HUES48 (cell line): ENCODE results near the gene RGS21.

ENCODE experiments used
- H3K27ac ChIP-seq: one replicate; pipeline ENCODE4 v1.7.0; 2013; ENCODE audit warnings: low read depth, low read length, inconsistent platforms
- H3K27me3 ChIP-seq: 2 replicates; pipeline ENCODE4 v1.6.1; 2013; ENCODE audit warnings: mild to moderate bottlenecking, low read length; ENCODE audit not compliant: control insufficient read depth, insufficient read depth
- H3K36me3 ChIP-seq: 2 replicates; pipeline ENCODE4 v1.6.1; 2013; ENCODE audit warnings: low read length; ENCODE audit not compliant: control insufficient read depth, insufficient read depth
- H3K4me1 ChIP-seq: 2 replicates; pipeline ENCODE4 v1.6.1; 2013; ENCODE audit warnings: mild to moderate bottlenecking, low read length; ENCODE audit not compliant: control insufficient read depth, insufficient read depth
- H3K4me3 ChIP-seq: 2 replicates; pipeline ENCODE4 v1.5.1; 2013; ENCODE audit warnings: mild to moderate bottlenecking, low read depth, low read length
- H3K9ac ChIP-seq: 2 replicates; pipeline ENCODE4 v1.6.1; 2013; ENCODE audit warnings: mild to moderate bottlenecking, low read depth, low read length, moderate library complexity
- H3K9me3 ChIP-seq: 2 replicates; pipeline ENCODE4 v1.6.1; 2013; ENCODE audit warnings: low read length; ENCODE audit not compliant: control insufficient read depth, insufficient read depth

The RGS21 gene

DNA sequence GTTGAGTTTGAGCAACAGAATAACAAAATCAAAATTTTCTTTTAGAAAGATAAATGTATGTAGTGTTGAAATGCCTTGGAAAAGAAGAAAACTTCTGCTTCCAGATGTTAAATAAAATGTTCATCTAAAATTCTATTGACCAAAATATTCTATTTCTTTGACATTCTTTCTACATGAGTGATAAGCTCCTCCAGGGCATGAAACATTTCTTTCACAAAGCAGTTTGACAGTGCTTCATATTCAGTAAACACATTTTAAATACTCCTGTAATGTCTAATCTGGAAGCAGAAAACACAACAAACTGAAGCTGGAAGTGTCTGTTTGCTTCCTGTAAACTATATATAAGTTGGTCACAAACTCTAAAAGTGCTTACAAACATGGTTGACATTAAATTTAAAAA lies 61.5 kb downstream of the RGS21 start:
- no peaks in the 10 kb centered on the region for H3K27me3 ChIP-seq
- H3K9me3 ChIP-seq, result no peaks in the 10 kb centered on the region
- no peak overlapping the region for H3K27ac ChIP-seq
- no peaks in the 10 kb centered on the region for H3K36me3 ChIP-seq
- H3K4me1 ChIP-seq, result peaks cover 21% of the 10 kb centered on the region; the same call in 1 of the 2 replicates
- H3K4me3 ChIP-seq, result no peak overlapping the region
- no peak overlapping the region for H3K9ac ChIP-seq

DNA sequence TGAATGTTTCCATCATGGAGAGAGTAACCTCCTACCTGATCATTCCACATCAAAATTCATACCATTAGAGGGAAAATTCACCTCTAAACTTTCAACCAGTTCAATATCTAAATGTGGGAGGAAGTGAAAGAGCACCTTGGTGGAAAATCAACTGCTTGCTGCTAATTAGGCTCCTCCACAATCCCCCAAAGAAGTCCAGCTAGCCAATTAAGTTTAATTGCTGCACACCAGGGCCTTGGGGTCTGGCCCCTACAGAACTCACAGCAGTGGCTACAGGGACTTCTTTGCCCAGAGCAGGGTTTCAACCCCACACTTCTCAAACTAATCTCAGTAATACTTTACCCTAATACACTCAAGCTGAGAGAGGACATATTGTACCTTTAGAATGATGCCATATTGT lies 62.1 kb downstream of the RGS21 start:
- Histone ChIP-seq H3K9me3 (no peaks in the 10 kb centered on the region), H3K27ac (no peak overlapping the region), H3K9ac (no peak overlapping the region), H3K4me3 (no peak overlapping the region), H3K4me1 (peaks cover 21% of the 10 kb centered on the region; the same call in 1 of the 2 replicates), H3K27me3 (no peaks in the 10 kb centered on the region), H3K36me3 (no peaks in the 10 kb centered on the region)

DNA sequence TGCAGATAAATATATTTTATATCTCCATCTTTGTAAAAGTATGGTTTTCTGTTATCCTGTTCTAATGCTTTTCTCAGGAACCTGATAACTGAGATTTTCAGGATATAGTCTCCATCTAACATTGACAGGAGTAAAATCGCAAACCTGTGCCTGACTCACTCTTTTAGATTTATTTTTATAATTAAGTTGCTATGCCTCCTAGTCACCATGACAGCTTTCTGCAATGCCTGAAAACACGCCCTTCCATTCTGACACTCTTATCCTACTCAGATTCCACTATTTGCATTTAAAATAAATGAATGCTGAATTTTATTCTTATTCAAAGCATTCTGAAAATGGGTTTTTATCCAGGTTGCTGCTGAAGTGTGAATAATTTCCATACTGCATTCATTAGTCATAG lies 62.8 kb downstream of the RGS21 start:
- Histone ChIP-seq H3K36me3 (no peaks in the 10 kb centered on the region), H3K9me3 (0 out of 2 replicates have a peak, but pooled peaks cover under 1% of the 10 kb centered on the region), H3K4me3 (no peak overlapping the region), H3K27me3 (no peaks in the 10 kb centered on the region), H3K9ac (no peak overlapping the region), H3K4me1 (peaks cover 16% of the 10 kb centered on the region; the same call in 1 of the 2 replicates), H3K27ac (no peak overlapping the region)

DNA sequence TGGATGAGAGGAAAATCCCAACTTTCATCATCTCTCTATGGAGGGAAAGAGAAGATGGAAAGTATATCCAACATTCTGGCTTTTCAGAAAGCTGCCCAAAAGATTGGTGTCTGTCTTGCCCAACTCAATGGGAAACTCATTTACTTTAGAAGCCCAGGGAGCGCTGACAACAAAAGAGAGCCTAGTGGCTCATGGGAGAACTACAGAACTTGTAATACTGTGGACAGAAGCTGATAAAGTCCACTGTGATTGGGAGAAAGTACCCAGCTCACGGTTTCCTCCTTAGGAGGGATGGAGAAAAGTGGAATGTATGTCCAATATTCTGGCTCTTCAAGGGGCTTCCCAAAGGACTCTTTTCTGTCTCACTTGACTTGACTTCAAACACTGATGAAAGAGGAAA lies 66.0 kb downstream of the RGS21 start:
- Histone ChIP-seq H3K27me3 (no peaks in the 10 kb centered on the region), H3K27ac (no peak overlapping the region), H3K9me3 (0 out of 2 replicates have a peak, but pooled peaks cover 2% of the 10 kb centered on the region)

DNA sequence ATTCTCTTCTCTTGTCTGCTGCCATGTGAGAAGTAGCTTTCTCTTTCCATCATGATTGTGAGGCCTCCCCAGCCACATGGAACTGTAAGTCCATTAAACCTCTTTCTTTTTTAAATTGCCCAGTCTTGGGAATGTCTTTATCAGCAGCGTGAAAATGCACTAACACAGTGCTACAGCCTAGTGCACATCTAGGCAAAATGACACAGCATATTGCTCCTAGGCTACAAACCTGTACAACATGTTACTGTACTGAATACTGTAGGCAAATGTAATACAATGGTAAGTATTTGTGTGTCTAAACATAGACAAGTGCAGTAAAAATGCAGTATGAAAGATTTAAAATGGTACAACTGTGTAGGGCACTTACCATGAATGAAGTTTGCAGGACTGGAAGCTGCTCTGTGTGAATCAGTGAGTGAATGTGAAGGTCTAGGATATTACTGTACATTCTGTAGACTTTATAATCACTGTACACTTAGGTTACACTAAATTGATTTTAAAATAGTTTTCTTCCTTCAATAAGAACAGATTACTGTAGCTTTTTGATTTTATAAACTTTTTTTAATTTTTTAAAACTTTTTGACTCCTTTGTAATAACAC lies 69.4 kb downstream of the RGS21 start:
- no peak overlapping the region for H3K27ac ChIP-seq
- H3K36me3 ChIP-seq, result no peaks in the 10 kb centered on the region
- H3K9ac ChIP-seq, result no peak overlapping the region
- H3K4me1 ChIP-seq, result no peaks in the 10 kb centered on the region
- no peaks in the 10 kb centered on the region for H3K27me3 ChIP-seq
- H3K4me3 ChIP-seq, result no peak overlapping the region
- H3K9me3 ChIP-seq, result 0 out of 2 replicates have a peak, but pooled peaks cover 2% of the 10 kb centered on the region

More for the DNA sequence above, 66.0 kb downstream of the RGS21 start:
- Histone ChIP-seq H3K9ac (no peak overlapping the region), H3K4me3 (no peak overlapping the region), H3K36me3 (no peaks in the 10 kb centered on the region), H3K4me1 (peaks cover 10% of the 10 kb centered on the region; the same call in 1 of the 2 replicates)

DNA sequence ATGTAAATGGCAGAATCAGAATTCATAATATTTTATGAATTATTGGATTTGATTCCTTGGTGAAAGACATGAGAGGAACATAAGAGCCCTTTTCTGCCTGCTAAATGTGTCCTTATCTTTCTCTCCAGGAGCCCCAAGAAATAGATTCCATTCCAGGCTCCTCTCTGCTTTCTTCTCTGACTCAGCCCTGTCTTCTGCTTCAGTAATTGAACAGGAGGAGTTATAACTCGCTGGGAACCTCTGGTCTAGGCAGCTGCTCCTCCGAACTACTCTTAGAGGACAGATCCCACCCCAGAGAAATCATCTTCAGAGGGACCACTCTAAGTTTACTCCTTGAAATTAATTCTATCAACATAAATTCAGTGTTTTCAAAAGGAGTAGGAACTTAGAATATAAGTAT lies 78.4 kb downstream of the RGS21 start:
- Histone ChIP-seq H3K4me1 (no peaks in the 10 kb centered on the region), H3K9me3 (no peaks in the 10 kb centered on the region), H3K27ac (no peak overlapping the region), H3K36me3 (no peaks in the 10 kb centered on the region), H3K9ac (no peak overlapping the region), H3K27me3 (no peaks in the 10 kb centered on the region), H3K4me3 (no peak overlapping the region)

DNA sequence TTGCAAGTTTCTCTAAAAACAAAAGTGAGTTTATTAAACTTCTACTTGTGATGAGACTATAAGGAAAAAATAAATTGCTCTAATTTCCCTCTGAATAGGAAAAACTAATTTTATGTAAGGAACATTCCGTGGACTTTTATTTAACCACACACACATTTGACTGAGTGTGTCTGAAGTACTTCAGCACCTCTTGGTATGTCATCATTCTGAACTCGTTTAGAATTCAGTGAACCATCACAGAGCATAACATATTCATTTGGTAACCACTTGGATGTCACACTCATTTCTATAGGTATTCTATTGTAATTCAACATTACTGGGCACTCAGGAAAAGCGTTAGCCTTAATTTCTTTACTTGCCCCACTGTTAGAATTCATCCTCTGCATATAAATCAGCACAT lies 79.1 kb downstream of the RGS21 start:
- H3K27ac ChIP-seq, result no peak overlapping the region
- no peaks in the 10 kb centered on the region for H3K4me1 ChIP-seq
- H3K36me3 ChIP-seq, result no peaks in the 10 kb centered on the region
- no peaks in the 10 kb centered on the region for H3K9me3 ChIP-seq
- no peak overlapping the region for H3K4me3 ChIP-seq
- no peak overlapping the region for H3K9ac ChIP-seq
- no peaks in the 10 kb centered on the region for H3K27me3 ChIP-seq

DNA sequence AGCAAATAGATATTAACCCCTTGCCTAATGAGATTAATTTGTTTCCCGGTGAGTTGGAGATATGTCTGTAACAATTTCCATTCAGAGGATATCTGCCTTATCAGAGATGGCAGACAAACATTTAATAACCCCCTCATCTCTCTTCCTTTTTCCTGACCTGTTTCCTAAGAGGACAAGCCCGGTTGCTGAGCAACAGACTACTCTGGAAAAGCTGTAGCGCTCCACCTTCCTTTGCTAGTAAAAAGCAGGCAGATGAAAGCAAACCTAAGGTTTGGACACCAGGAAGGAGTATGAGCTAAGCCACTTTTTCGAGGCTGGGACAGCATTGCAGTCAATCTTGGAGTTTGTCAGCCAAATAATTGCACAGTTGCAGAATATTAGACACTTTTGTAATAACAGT lies 82.4 kb downstream of the RGS21 start:
- Histone ChIP-seq H3K36me3 (no peaks in the 10 kb centered on the region), H3K27ac (no peak overlapping the region), H3K4me3 (no peak overlapping the region)

DNA sequence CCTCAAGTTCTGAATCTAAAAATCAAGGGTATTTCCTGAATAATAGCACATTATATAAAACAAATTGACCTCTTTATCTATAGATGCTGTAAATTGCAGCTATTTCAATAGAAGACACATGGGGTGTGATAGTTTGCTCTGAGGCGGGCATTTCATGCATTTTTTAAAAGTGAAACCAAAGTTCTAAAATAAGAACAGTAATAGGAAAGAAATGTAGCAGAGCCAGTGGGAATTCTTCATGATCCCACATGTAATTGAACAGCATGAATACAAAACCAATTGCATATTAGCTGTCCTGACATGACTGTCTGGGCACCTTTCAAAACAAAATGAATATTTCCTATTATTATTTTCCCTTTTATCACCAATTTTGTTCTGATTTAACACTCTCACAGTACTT lies 85.0 kb downstream of the RGS21 start:
- no peaks in the 10 kb centered on the region for H3K27me3 ChIP-seq
- no peaks in the 10 kb centered on the region for H3K4me1 ChIP-seq
- H3K4me3 ChIP-seq, result no peak overlapping the region
- H3K9ac ChIP-seq, result no peak overlapping the region
- no peaks in the 10 kb centered on the region for H3K36me3 ChIP-seq
- H3K27ac ChIP-seq, result no peak overlapping the region
- H3K9me3 ChIP-seq, result no peaks in the 10 kb centered on the region

More for the DNA sequence above, 82.4 kb downstream of the RGS21 start:
- H3K27me3 ChIP-seq, result no peaks in the 10 kb centered on the region
- no peaks in the 10 kb centered on the region for H3K4me1 ChIP-seq
- H3K9ac ChIP-seq, result no peak overlapping the region
- no peaks in the 10 kb centered on the region for H3K9me3 ChIP-seq

DNA sequence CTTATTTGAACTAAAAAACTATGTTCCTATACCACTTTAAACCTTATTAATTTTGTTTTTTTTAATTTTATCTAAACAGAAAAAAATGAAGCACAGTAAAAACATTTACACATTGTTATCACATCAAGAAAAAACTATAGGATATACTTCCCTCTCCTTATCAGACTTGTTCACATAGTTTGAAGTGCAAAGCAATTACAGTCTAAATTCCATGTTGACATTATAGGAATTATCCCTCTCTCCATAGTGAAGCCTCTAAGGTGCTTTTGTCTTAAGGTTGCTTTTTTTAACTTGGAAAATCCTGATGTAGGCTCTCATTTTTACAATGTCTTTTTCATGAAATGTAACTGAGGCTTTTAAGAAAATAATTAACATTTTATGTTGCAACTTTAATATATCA lies 85.8 kb downstream of the RGS21 start:
- H3K4me1 ChIP-seq, result no peaks in the 10 kb centered on the region
- H3K27ac ChIP-seq, result no peak overlapping the region
- H3K27me3 ChIP-seq, result no peaks in the 10 kb centered on the region
- H3K4me3 ChIP-seq, result no peak overlapping the region
- H3K9me3 ChIP-seq, result no peaks in the 10 kb centered on the region
- no peak overlapping the region for H3K9ac ChIP-seq
- no peaks in the 10 kb centered on the region for H3K36me3 ChIP-seq

DNA sequence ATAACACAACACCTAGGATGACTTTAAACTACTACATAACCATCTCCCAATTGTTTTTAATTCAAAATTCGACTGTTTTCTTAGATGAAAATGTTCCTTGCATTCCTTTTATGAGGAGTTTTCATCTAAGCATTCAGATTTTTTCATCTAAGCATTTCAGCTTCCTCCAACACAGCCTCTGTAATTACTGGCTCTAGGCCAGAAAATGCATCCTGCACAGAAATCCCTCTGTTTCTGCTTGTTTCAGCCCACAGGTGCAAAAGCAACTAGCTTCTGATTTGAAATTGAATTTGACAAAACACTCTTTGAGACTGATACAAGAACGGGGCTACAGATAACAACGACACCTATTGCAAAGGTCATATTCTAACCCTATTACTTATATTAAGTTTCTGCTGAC lies 90.4 kb downstream of the RGS21 start:
- Histone ChIP-seq H3K4me3 (no peak overlapping the region), H3K9me3 (no peaks in the 10 kb centered on the region), H3K27ac (no peak overlapping the region), H3K4me1 (no peaks in the 10 kb centered on the region), H3K36me3 (no peaks in the 10 kb centered on the region), H3K9ac (no peak overlapping the region), H3K27me3 (no peaks in the 10 kb centered on the region)
